ENCODE measurements around the gene CCDC170. TPM values are rescaled to one million over a fixed set of nuclear protein-coding genes. Genes with fewer than 3 reads are reported as not detected.

Gene CCDC170
- total RNA-seq, 6 experiments from 2014 or later, result 0.09 to 0.43 (median 0.30) TPM

GRCh38 chr6:151546941-151547659, 53.3 kb downstream of the CCDC170 start:
- Mint-ChIP-seq H3K27me3 (ENCODE audit: insufficient read depth) (no peaks in the 10 kb centered on the region; the same call in 1 of the 2 replicates), H3K9me3 (peaks cover 9% of the 10 kb centered on the region; the same call in 1 of the 2 replicates), H3K4me1 (ENCODE audit: low read depth) (no peaks in the 10 kb centered on the region), H3K27ac (no peak overlapping the region), H3K36me3 (ENCODE audit: low read depth) (no peaks in the 10 kb centered on the region), H3K4me3 (no peak overlapping the region)
- DNase-seq, result no peak
- peak; percentile 26; the same call in 1 of the 2 replicates for TF ChIP-seq CTCF (IDR thresholded peaks at IDR 0.05)

- no peaks in the 10 kb centered on the region for H3K4me1 Mint-ChIP-seq (ENCODE audit: low read depth)
- no peak overlapping the region for H3K4me3 Mint-ChIP-seq
- no peak for DNase-seq
- TF ChIP-seq CTCF (IDR thresholded peaks at IDR 0.05), result no peak
- no peaks in the 10 kb centered on the region; the same call in 1 of the 2 replicates for H3K27me3 Mint-ChIP-seq (ENCODE audit: insufficient read depth)
- H3K27ac Mint-ChIP-seq, result no peak overlapping the region
- H3K9me3 Mint-ChIP-seq, result peaks cover 9% of the 10 kb centered on the region; the same call in 1 of the 2 replicates
- H3K36me3 Mint-ChIP-seq (ENCODE audit: low read depth), result no peaks in the 10 kb centered on the region
These were observed 54.4 kb downstream of the CCDC170 start for GRCh38 chr6:151548201-151548600.

GRCh38 chr6:151549790-151550189, 56.0 kb downstream of the CCDC170 start:
- no peak overlapping the region for H3K27ac Mint-ChIP-seq
- DNase-seq, result no peak
- TF ChIP-seq CTCF (IDR thresholded peaks at IDR 0.05), result no peak
- no peaks in the 10 kb centered on the region; the same call in 1 of the 2 replicates for H3K27me3 Mint-ChIP-seq (ENCODE audit: insufficient read depth)
- H3K36me3 Mint-ChIP-seq (ENCODE audit: low read depth), result no peaks in the 10 kb centered on the region
- H3K9me3 Mint-ChIP-seq, result peaks cover 9% of the 10 kb centered on the region; the same call in 1 of the 2 replicates
- H3K4me1 Mint-ChIP-seq (ENCODE audit: low read depth), result no peaks in the 10 kb centered on the region
- no peak overlapping the region for H3K4me3 Mint-ChIP-seq

- H3K36me3 Mint-ChIP-seq (ENCODE audit: low read depth), result no peaks in the 10 kb centered on the region
- peaks cover 9% of the 10 kb centered on the region; the same call in 1 of the 2 replicates for H3K9me3 Mint-ChIP-seq
- H3K27ac Mint-ChIP-seq, result no peak overlapping the region
- H3K27me3 Mint-ChIP-seq (ENCODE audit: insufficient read depth), result no peaks in the 10 kb centered on the region; the same call in 1 of the 2 replicates
- H3K4me3 Mint-ChIP-seq, result no peak overlapping the region
- no peaks in the 10 kb centered on the region for H3K4me1 Mint-ChIP-seq (ENCODE audit: low read depth)
- no peak for DNase-seq
- no peak for TF ChIP-seq CTCF (IDR thresholded peaks at IDR 0.05)
These were observed 56.8 kb downstream of the CCDC170 start for GRCh38 chr6:151550618-151551017.

- no peak for TF ChIP-seq CTCF (IDR thresholded peaks at IDR 0.05)
- no peak overlapping the region for H3K4me3 Mint-ChIP-seq
- H3K36me3 Mint-ChIP-seq (ENCODE audit: low read depth), result no peaks in the 10 kb centered on the region
- no peak overlapping the region for H3K27ac Mint-ChIP-seq
- DNase-seq, result no peak
- H3K27me3 Mint-ChIP-seq (ENCODE audit: insufficient read depth), result no peaks in the 10 kb centered on the region; the same call in 1 of the 2 replicates
- peaks cover 9% of the 10 kb centered on the region; the same call in 1 of the 2 replicates for H3K9me3 Mint-ChIP-seq
- no peaks in the 10 kb centered on the region for H3K4me1 Mint-ChIP-seq (ENCODE audit: low read depth)
These were observed 57.5 kb downstream of the CCDC170 start for GRCh38 chr6:151551223-151551857.
